H9 (cell line): ENCODE data around the gene ARMS2. TPM values are rescaled to one million over a fixed set of nuclear protein-coding genes. Genes with fewer than 3 reads are reported as not detected.

ENCODE experiments used
- DNase-seq: peaks from one replicate; pipeline ENCODE4 v3.0.0-alpha.2; 2017
- H2AFZ ChIP-seq: one replicate; pipeline ENCODE4 v1.6.1; 2013; ENCODE audit warnings: mild to moderate bottlenecking, low read length, control low read depth, moderate library complexity
- H2AK5ac ChIP-seq: 2 replicates; pipeline ENCODE4 v1.6.1; 2013; ENCODE audit warnings: low read length, control low read depth, mixed read lengths; ENCODE audit not compliant: insufficient read length
- H2BK120ac ChIP-seq: one replicate; pipeline ENCODE4 v1.6.1; 2013; ENCODE audit warnings: low read depth, mild to moderate bottlenecking, low read length, control low read depth, inconsistent platforms; ENCODE audit not compliant: poor library complexity, severe bottlenecking
- H2BK12ac ChIP-seq: 2 replicates; pipeline ENCODE4 v1.6.1; 2013; ENCODE audit warnings: low read length, control low read depth, mixed read lengths, low read depth; ENCODE audit not compliant: insufficient read length
- H2BK15ac ChIP-seq: 2 replicates; pipeline ENCODE4 v1.6.1; 2013; ENCODE audit warnings: low read depth, low read length, control low read depth
- H2BK20ac ChIP-seq: one replicate; pipeline ENCODE4 v1.6.1; 2013; ENCODE audit warnings: low read depth, mild to moderate bottlenecking, low read length, control low read depth, inconsistent platforms; ENCODE audit not compliant: poor library complexity, severe bottlenecking
- H2BK5ac ChIP-seq: 2 replicates; pipeline ENCODE4 v1.6.1; 2013; ENCODE audit warnings: low read length, control low read depth, mixed read lengths; ENCODE audit not compliant: insufficient read length
- H3K14ac ChIP-seq: 2 replicates; pipeline ENCODE4 v1.6.1; 2013; ENCODE audit warnings: low read length, control low read depth; ENCODE audit not compliant: insufficient read depth
- H3K18ac ChIP-seq: 2 replicates; pipeline ENCODE4 v1.6.1; 2013; ENCODE audit warnings: low read depth, mild to moderate bottlenecking, mixed read lengths, low read length, control low read depth; ENCODE audit not compliant: insufficient read length
- H3K23ac ChIP-seq: 2 replicates; pipeline ENCODE4 v1.6.1; 2013; ENCODE audit warnings: low read length, control low read depth, mixed read lengths, low read depth; ENCODE audit not compliant: insufficient read length
- H3K23me2 ChIP-seq: 2 replicates; pipeline ENCODE4 v1.6.1; 2013; ENCODE audit warnings: low read depth, mild to moderate bottlenecking, mixed read lengths, low read length, control low read depth; ENCODE audit not compliant: insufficient read length, poor library complexity, severe bottlenecking
- H3K27ac ChIP-seq: 2 replicates; pipeline ENCODE4 v1.5.1; 2013; ENCODE audit warnings: low read length, control low read depth, mixed read lengths, low read depth; ENCODE audit not compliant: insufficient read length
- H3K27me3 ChIP-seq: 2 replicates; pipeline ENCODE4 v1.6.1; 2013; ENCODE audit warnings: low read length, control low read depth, inconsistent platforms; ENCODE audit not compliant: insufficient read depth
- H3K4ac ChIP-seq: 2 replicates; pipeline ENCODE4 v1.6.1; 2013; ENCODE audit warnings: low read depth, mild to moderate bottlenecking, control low read depth, inconsistent platforms, low read length, moderate library complexity
- H3K4me1 ChIP-seq: 2 replicates; pipeline ENCODE4 v1.6.1; 2013; ENCODE audit warnings: low read length, control low read depth, inconsistent platforms; ENCODE audit not compliant: insufficient read depth
- H3K4me2 ChIP-seq: 2 replicates; pipeline ENCODE4 v1.6.1; 2013; ENCODE audit warnings: low read length, control low read depth, mixed read lengths; ENCODE audit not compliant: insufficient read length, insufficient read depth
- H3K56ac ChIP-seq: 2 replicates; pipeline ENCODE4 v1.6.1; 2013; ENCODE audit warnings: low read depth, mild to moderate bottlenecking, mixed read lengths, low read length, control low read depth; ENCODE audit not compliant: insufficient read length
- H3K79me1 ChIP-seq: 2 replicates; pipeline ENCODE4 v1.6.1; 2013; ENCODE audit warnings: low read depth, mild to moderate bottlenecking, moderate library complexity, low read length, control low read depth, inconsistent platforms; ENCODE audit not compliant: insufficient read depth, poor library complexity, severe bottlenecking
- H3K79me2 ChIP-seq: 2 replicates; pipeline ENCODE4 v1.6.1; 2013; ENCODE audit warnings: low read length, control low read depth, inconsistent platforms; ENCODE audit not compliant: insufficient read depth
- H3K9ac ChIP-seq: 2 replicates; pipeline ENCODE4 v1.6.1; 2013; ENCODE audit warnings: low read length, control low read depth, mixed read lengths; ENCODE audit not compliant: insufficient read length; ENCODE audit errors: extremely low read depth
- H3K9me3 ChIP-seq: one replicate; pipeline ENCODE4 v1.6.1; 2013; ENCODE audit warnings: low read depth, low read length, inconsistent platforms; ENCODE audit not compliant: control insufficient read depth
- H3T11ph ChIP-seq: one replicate; pipeline ENCODE4 v1.6.1; 2013; ENCODE audit warnings: mild to moderate bottlenecking, low read length, control low read depth, inconsistent platforms
- H4K20me1 ChIP-seq: one replicate; pipeline ENCODE4 v1.6.1; 2013; ENCODE audit not compliant: control insufficient read depth, insufficient read length, insufficient read depth
- H4K5ac ChIP-seq: 2 replicates; pipeline ENCODE4 v1.6.1; 2013; ENCODE audit warnings: low read depth, mild to moderate bottlenecking, mixed read lengths, low read length, control low read depth; ENCODE audit not compliant: insufficient read length
- H4K8ac ChIP-seq: replicated peaks from 2 replicates; pipeline ENCODE4 v1.6.1; 2013; ENCODE audit warnings: low read length, control low read depth, mixed read lengths, low read depth; ENCODE audit not compliant: insufficient read length
- H4K91ac ChIP-seq: 2 replicates; pipeline ENCODE4 v1.6.1; 2013; ENCODE audit warnings: low read depth, mild to moderate bottlenecking, moderate library complexity, mixed read lengths, low read length, control low read depth; ENCODE audit not compliant: insufficient read length
- H3K27ac Mint-ChIP-seq, 3 experiments: 2 replicates in 2 of 3; 3 replicates in 1 of 3; pipeline ENCODE4 v1.8.0; 2020 to 2021; ENCODE audit warnings: mixed read lengths in 3 of 3, mild to moderate bottlenecking in 1 of 3, moderate library complexity in 1 of 3
- H3K27me3 Mint-ChIP-seq: 2 replicates; pipeline ENCODE4 v1.8.0; 2021; ENCODE audit warnings: low read depth, mild to moderate bottlenecking, moderate library complexity, mixed read lengths
- H3K36me3 Mint-ChIP-seq, 3 experiments: 2 replicates in 2 of 3; 3 replicates in 1 of 3; pipeline ENCODE4 v1.8.0; 2020 to 2021; ENCODE audit warnings: low read depth in 3 of 3, mixed read lengths in 3 of 3; ENCODE audit not compliant: insufficient read depth in 1 of 3
- H3K4me1 Mint-ChIP-seq, 2 experiments: 2 replicates each; pipeline ENCODE4 v1.8.0; 2020; ENCODE audit warnings: mixed read lengths in 2 of 2
- H3K4me3 Mint-ChIP-seq, 2 experiments: 2 replicates in 1 of 2; 3 replicates in 1 of 2; pipeline ENCODE4 v1.8.0; 2020 to 2021; ENCODE audit warnings: mild to moderate bottlenecking in 2 of 2, mixed read lengths in 2 of 2, moderate library complexity in 1 of 2
- H3K9me3 Mint-ChIP-seq, 2 experiments: 2 replicates in 1 of 2; 3 replicates in 1 of 2; pipeline ENCODE4 v1.8.0; 2020; ENCODE audit warnings: mild to moderate bottlenecking in 2 of 2, mixed read lengths in 2 of 2, moderate library complexity in 1 of 2
- CTCF ChIP-seq: fragments of 200-600 bp; sonication (generic); conservative IDR thresholded peaks from 3 replicates; pipeline ENCODE4 v1.8.0; 2021; ENCODE audit warnings: antibody characterized with exemption, mild to moderate bottlenecking
- WGBS: extraction: QIAGEN DNeasy Blood & Tissue Kit; methylation state at CpG from one replicate; pipeline ENCODE4 v1.1.7; 2013; ENCODE audit warnings: missing lambda C conversion rate, low lambda C conversion rate, mixed read lengths; ENCODE audit not compliant: insufficient read length; ENCODE audit errors: extremely low coverage; 5-methylcytosine and 5-hydroxymethylcytosine counted together
- total RNA-seq: library from RNA; stranded (reverse); gene quantifications from 2 replicates; pipeline ENCODE4 v1.2.1, GENCODE V29; 2021

ARMS2 gene
- total RNA-seq, 1 experiment from 2014 or later: not detected

GRCh38 chr10:122495406-122496340, 41.2 kb downstream of the ARMS2 start:
- H3K4me1 Mint-ChIP-seq: peaks cover 5 to 15% of the 10 kb centered on the region in 2 experiments
- no peaks in the 10 kb centered on the region for H3K79me2 ChIP-seq
- no peak overlapping the region for H3K23ac ChIP-seq

More at GRCh38 chr10:122495406-122496340, 41.2 kb downstream of the ARMS2 start:
- peak; percentile 21; the same call in 1 of the 3 replicates for TF ChIP-seq CTCF
- peaks cover 2% of the 10 kb centered on the region; the same call in 1 of the 2 replicates for H3K27me3 Mint-ChIP-seq
- no peak overlapping the region for H2BK5ac ChIP-seq
- no peak overlapping the region for H3K4me3 Mint-ChIP-seq
- no peak overlapping the region for H3K4ac ChIP-seq
- no peaks in the 10 kb centered on the region for H3K23me2 ChIP-seq
- H3K27ac ChIP-seq: no peak overlapping the region
- no peak overlapping the region for H3K14ac ChIP-seq
- H3K27ac Mint-ChIP-seq: no peak overlapping the region
- no peak overlapping the region for H4K91ac ChIP-seq
- H3K9me3 Mint-ChIP-seq: no peaks in the 10 kb centered on the region
- H2BK20ac ChIP-seq: no peak overlapping the region
- no peak overlapping the region for H2BK120ac ChIP-seq
- no peaks in the 10 kb centered on the region for H3K9me3 ChIP-seq
- H4K20me1 ChIP-seq: no peaks in the 10 kb centered on the region
- H3K56ac ChIP-seq: no peak overlapping the region
- H3K36me3 Mint-ChIP-seq: no peaks in the 10 kb centered on the region; a peak in 1 of 7 replicates
- H4K5ac ChIP-seq: no peak overlapping the region
- H4K8ac ChIP-seq: no peak overlapping the region
- H2AFZ ChIP-seq: no peak overlapping the region
- H3K4me1 ChIP-seq: no peaks in the 10 kb centered on the region
- H2BK15ac ChIP-seq: no peak overlapping the region
- no peak overlapping the region for H3K4me2 ChIP-seq
- no peak overlapping the region for H3K9ac ChIP-seq
- WGBS: no CpG with 5 or more reads among the region's 12 CpGs
- no peak overlapping the region for H3T11ph ChIP-seq
- H2BK12ac ChIP-seq: no peak overlapping the region
- no peak overlapping the region for H3K18ac ChIP-seq
- H3K27me3 ChIP-seq: no peaks in the 10 kb centered on the region
- H3K79me1 ChIP-seq: no peaks in the 10 kb centered on the region
- no peak for DNase-seq
- no peak overlapping the region for H2AK5ac ChIP-seq
